HTR-8/SVneo (cell line): ENCODE results near the gene CALM1.

ENCODE experiments used
- DNase-seq: peaks from one replicate; pipeline ENCODE4 v3.0.0; 2011; ENCODE audit warnings: low spot score, mixed read lengths; ENCODE audit not compliant: insufficient read length
- FAIRE-seq: peaks from 2 replicates; lab custom pipeline; 2011; peaks lifted over from hg19 to GRCh38; lab: Jason Lieb, UNC

CALM1 gene

DNA sequence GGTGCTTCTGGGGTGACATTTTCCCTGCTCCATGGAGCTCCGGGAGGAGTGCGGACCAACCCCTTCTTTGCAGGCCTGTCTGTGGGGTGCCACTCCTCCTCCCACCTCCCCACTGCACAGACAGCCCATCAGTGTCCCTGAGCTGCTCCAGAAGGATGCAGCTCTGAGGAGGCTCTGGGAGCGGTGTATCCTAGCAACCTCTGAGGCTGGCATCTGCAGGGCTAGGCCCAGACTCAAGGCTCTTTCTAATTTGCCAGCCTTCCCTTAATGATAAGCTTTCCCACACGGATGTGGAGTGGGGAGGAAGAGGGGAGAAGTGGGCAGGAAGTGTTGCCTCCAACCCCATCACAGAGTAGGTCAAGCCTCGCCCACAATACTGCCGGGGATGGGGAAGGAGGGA is 59.7 kb downstream of the CALM1 start:
- no peak for FAIRE-seq
- no peak for DNase-seq

DNA sequence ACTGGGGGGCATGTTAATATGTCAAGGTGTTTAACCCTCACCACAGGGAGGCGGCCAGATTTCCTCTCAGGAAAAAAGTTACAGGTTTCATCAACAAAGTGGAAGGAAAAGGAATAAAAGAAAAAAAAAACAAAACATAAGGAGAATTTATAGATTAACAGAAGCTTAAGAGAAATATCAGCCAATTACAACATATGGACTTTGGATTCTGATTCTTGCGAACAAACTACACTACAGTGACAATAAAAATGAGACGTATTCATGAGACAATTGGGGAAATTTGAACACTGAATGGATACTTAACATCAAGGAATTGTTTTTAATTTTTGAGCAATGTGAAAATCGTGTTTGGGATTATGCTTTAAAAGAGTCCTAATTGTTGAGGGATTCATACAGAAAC is 60.4 kb downstream of the CALM1 start:
- DNase-seq (no peak), FAIRE-seq (no peak)
